D341Med (cell line): ENCODE data around the gene SEC61A2.

ENCODE experiments used
- DNase-seq: peaks from one replicate; pipeline ENCODE4 v3.0.0; 2012; ENCODE audit warnings: low spot score

SEC61A2 gene

DNA sequence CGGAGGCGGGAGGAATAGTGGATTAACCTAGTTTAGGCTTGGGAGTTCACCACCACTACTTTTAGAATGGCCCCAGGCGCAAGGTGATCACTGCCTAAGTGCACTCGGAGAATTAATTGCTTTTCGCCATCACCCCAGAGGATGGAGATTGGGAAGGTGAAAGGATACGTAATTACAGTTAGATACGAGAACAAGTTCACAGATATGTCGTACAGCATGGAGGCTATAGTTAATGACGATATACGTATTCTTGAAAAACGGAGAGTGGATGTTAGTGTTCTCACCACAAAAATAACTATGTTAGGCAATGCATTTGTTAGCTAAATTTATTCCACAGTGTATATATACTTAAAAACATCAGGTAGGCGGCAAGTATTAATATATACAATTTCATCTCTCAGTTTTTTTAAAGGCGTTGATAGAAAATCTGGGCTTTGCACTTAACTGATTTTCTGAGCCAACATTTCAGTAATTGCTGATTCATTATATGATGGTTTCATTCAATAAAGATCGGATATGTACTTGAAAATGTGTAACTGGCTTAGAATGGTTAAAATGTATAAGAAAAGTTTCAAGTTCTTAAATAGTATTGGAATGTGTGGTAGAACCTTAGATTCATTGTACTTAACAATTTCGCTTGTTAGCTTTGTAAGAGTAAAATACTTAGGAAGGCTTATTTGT, 67.2 kb downstream of the SEC61A2 start:
- no peak for DNase-seq

DNA sequence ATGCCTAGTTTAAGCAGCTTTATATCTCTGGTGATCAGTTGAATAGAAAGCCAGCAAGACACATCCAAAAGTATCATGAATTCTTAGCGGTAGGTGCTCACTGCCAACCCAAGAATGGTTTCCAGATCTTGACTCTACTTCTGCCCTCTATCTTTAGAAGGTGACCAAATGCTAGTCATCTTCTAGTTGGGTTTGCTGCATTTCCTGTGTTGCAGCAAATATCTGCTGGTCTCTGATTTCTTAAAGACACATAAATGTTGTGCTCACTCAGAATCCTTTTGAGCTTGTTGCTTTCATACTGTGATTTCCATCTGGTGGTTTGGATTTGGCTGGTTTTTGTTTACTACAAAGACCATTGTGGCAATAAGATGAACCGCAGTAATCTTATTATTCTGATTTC, 68.7 kb downstream of the SEC61A2 start:
- DNase-seq: no peak

- no peak for DNase-seq
Measured at GRCh38 chr10:12200850-12201249, 71.4 kb downstream of the SEC61A2 start.

- DNase-seq: no peak
Measured at GRCh38 chr10:12201543-12201942, 72.1 kb downstream of the SEC61A2 start.

DNA sequence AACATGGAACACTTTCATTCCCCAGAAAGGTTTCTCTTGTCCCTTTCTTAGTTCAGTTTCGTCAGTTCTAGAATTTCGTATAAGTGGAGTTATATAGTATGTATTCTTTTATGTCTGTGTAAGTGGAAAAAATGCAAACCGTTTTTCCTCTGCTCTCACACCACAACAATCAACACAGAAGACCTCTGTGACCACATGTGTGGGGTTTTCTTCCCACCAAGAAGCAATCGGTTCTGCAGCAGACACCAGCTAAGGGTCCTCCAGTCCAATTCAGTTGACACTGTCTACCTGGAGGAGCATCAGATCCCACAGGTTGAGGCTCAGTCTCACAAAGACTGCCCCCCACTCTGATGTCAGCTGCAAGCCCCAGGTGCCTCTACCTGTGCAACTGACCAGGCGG, 72.7 kb downstream of the SEC61A2 start:
- DNase-seq: no peak

DNA sequence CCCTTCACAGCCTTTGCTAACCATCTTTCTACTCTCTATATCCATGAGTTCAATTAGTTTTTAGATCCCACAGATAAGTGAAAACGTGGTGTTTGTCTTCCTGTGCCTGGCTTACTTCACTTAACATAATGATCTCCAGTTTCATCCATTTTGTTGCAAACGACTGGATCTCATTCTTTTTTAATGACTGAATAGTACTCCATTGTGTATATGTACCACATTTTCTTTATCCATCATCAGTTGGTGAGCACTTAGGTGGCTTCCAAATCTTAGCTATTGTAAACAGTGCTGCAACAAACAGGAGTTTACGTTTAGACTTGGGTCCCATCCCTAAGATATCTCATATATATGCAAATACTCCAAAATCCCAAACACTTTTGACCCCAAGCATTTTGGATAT, 75.6 kb downstream of the SEC61A2 start:
- DNase-seq: no peak

DNA sequence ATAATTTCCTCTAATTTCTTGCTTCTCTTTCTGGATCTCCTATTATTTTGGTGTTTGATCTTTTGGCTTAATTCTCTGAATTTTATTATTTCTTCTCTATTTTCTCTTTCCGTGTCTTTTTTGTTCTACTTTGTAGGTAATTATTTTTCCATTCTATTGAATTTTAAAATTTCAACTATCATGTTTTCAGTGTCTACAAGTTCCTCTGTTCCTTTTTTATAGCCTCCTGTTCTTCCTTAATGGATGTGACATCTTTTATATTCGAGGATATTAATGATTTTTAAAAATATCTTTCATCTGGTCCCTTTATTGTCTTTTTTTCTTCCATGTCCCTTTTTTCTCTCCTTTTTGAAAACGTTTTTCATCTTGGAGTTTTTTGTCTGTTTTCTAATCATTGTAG, 77.6 kb downstream of the SEC61A2 start:
- no peak for DNase-seq

DNA sequence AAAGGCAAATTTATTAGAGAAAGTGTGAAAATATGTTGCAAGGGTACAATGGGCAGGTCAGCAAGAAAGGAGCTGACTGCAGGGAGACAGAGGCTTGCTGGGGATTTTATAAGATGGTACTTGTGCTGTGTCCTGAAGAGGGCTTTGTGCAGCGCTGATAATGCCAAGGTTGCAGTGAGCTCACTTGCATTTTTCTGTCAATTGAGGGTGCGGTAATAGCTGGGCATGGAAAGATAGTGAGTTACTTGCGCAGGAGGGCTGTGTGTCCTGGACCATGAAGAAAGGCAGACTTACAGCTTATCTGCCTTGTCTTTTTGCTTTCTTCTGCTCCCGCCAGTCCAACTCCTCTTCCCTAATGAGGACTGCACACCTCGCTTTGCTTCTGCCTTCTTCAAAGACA, 79.0 kb downstream of the SEC61A2 start:
- no peak for DNase-seq

- no peak for DNase-seq
Measured at GRCh38 chr10:12212454-12212853, 83.0 kb downstream of the SEC61A2 start.

DNA sequence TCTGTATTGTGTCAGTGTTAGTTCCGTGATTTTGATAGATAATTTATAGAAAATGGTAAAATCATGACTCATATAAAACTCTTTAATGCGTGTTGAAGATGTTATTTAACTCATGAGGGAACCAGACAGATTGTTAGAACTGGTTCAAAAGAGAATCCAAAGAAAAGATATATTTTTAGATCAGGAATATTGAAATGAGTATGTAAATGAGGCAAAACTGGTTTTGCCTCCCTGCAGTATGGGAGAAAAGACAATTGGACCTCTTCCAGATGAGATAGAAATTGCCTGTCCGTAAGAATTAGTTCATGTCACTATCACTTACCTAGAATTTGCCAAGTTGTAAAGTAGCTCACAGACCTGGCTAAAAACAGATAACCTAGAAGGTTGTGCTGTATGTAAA, 84.1 kb downstream of the SEC61A2 start:
- no peak for DNase-seq

GRCh38 chr10:12214093-12214492, 84.6 kb downstream of the SEC61A2 start:
- no peak for DNase-seq

- no peak for DNase-seq
Measured at GRCh38 chr10:12214763-12215218, 85.3 kb downstream of the SEC61A2 start.
